HuH-7.5 (cell line): ENCODE data around the gene SP6.

ENCODE experiments used
- DNase-seq: peaks from one replicate; pipeline ENCODE4 v3.0.0; 2011; ENCODE audit warnings: low spot score

SP6 gene

DNA sequence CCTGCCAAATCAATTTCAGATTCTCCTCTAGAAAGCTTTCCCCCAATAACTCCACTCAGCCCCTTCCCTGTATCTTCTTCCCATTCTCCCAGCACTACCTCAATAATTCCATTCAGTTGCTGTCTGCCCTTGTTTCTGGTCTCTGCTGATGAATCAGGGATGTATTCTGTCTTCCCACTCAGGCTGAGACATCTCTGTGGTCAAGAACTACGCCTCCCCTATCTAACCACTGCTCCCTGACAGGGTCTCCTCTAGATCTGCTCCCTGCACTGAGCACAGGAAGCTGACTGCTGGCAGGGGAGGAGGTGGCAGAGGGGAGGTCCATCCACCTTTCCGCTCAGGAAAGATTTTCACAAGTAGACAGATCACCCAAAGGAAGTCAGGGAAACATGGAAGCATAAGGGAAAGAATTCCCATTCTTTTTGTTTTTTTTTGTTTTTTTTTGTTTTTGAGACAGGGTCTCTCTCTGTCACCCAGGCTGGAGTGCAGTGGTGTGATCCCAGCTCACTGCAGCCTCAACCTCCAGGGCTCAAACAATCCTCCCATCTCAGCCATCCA is 28.1 kb upstream of the SP6 start:
- DNase-seq, result no peak

DNA sequence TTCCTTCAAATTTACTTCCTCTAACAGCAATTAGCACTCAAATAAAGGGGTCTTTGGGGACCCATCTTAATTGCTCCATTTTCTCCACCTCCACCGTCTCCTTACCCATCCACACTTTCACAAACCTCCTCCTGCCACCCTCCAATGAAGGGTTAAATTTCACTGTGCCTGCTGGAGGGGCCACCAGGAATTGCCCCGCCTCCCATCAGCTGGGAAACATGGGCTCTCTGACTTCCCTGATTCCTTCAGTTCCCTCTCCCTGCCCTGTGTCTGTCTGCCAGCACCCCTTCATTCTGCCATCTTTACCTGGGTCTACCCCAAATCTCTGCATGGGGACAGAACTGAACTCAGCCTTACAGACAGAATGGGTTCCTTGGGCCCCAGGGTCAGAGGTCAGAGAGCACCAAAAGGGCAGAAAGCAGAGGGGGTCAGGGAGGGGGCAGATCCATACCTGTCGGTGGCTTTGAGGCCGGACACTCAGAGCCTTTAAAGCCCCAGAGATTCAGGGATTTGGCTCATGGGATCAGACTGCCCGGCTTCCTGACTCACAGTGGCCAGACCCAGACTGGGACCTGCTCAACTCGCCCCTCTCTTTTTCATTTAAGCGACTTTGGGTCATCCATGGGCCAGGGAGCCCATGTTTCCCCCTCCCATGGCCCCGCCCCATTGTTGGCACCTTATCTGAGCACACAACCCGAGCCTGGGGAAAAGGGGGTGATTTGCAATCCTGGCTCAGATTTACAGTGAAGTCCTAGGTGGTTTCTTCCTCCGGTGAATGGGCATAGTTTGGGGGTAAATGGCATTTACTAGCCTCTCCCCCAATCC is 27.5 kb upstream of the SP6 start:
- no peak for DNase-seq

DNA sequence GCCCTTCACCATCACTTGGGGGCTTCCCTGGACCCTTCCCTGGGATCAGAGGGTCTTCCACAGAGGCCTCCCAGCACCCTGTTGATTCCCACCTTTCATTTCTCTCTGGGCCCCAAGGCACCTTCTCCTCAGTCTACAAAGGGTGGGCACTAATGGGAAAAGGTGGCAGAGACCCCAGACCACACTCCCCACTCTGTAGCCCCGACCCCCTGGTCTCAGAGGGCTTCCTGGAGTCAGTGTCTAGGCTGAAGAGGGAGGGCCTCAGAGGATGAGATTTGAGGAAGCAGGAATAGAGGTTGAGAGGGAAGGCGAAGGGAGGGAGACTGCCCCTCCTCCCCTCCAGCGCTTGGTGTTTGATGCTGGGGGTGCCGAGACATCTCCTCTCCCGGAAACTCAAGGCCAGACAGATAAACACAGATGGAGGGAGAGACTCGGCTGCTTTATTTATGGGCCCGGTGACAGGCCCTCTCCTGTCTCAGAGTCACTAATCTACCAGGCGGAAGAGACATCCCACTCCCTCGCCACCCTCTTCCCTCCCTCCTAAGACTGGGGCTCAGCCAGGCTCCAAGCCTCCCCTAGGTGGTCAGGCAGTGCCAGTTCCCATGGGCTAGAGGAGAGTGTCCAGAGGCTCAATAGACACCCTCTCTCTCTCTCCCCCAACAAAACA is 26.5 kb upstream of the SP6 start:
- DNase-seq, result no peak

DNA sequence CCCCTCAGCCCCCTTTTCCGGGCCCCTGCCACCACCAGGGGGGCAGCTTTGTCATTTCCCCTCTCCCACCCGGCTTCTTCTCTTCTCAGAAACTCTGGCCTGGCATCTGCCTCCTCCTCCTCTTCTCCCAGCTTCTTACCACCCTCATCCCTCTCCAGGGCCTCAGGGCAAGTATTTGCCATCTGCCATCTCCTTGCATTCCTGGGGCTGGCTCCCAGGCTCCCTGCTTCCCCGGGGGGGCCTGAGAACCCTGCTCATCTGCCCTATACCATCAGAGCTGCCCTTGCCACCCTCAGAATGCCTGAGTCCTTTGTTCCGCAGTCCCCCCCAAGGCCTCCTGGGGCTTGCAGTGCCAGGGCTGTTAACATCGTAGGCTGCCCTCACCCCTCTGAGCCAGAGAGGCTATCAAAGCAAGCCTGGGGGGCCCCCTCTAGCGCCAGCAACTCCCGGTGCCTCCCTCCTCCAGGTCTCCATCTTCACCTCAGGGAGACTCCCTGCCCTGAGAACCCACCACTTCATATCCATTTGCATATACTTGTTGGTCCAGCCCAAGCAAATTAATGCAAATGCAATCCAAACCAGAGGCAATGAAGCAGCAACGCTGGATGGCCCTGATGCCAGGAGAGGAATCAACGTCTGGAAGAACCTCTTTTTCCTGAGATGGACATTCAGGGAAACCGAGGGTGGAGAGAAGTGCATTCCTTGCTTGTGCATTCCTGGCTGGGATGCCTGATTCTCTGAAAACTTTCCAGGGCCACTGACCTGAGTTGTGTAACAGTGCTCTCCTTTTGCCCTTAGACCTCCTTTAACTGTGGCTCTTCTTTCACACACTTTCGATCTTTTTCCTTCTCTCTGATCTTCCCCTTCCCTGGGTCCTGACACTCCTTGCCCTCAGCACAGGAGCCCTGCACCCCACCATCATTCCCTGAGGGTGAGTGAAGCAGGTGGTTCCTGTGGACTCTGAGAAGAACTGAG is 24.3 kb upstream of the SP6 start:
- DNase-seq, result no peak

DNA sequence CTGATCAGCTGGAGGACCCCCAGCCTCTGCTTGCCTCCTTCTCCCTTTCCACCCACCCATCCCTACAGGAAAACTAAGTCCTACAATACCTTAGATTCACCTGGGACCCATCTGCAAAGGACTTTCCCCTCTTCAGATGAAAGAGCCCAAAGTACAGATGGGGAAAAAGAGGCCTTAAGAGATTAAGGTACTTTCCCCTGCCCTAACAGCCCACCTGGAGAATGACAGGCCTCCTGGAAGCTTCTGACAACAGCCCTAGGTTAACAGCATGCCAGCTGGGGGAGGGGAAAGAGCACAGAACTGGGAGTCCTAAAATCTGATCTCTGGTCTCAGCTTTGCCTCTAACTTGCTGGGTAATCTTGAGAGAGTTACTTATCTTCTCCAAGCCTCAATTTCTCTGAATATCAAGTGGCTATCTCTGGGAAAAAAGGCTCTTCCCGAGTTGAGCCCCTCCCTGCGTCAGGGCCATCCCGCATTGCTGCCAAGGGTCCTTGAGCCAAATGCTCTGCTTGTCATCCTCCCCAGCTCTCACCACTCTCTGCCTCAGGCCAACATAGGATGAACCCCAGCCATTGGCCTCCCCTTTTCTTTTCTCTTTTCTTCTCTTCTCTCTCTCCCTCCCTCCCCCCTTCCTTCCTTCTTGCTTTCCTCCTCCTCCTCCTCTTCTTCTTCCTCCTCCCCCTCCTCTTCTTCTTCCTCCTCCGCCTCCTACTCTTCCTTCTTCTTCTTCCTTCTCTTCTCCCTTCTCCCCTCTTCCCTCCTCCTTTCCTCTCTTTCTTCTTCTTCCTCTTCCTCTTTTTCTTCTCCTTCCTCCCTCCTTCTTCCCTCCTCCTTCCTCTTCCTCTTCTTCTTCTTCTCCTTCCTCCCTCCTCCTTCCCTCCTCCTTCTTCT is 22.5 kb upstream of the SP6 start:
- no peak for DNase-seq

DNA sequence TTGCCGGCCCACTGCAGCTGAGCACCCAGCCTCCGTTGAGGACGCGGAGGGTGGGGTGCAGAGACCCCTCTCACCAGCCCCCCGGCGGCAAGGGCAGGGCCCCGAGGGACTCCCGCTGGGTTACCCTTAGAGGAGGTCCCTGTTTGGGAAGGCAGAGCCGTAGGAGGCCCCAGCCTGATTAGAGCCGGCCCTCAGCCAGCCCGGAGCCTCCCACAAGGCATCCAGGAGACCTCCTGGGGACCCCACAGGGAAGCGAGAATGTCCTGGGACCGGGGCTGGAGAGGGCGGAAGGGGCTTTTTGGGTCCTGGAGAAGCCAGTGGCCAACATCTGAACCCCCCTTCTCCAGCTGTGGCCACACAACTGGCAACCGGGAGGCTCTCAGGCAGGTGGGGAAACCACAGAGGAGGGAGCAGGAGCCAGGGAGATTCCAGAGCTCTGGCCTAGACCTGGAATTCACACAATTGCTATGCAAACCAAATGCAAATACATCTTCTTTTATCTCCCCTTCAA is 21.7 kb upstream of the SP6 start:
- DNase-seq, result no peak

DNA sequence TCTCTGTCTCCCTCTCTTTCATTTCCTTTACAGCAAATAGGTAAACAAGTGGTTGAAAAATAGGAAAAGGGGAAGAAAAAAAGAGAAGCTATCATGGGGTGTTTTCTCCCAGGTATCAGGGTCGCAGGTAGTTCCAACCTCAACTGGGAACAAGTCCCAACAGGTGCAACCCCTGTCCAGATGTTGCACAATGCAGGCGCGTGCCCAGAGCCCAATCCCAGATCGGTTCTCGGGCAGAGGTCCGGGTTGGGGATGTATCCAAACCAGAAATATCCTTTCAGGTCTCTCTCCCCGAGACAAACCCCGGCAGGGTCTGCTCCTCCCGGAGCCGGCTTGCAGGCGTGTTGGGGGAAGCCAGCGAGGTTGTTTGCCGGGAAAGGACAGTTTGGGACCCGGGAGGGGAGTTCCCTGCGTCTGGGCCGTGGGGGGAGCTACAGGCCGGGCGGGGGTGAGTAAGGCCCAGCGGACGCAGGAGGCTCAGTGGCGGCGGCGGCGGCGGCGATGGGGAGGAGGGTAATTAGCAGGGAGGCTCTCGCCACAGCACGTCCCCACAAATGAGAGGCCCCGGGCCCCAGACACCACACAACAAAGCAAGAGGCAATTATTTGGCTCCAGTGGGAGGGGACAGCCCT is 21.2 kb upstream of the SP6 start:
- DNase-seq, result no peak

DNA sequence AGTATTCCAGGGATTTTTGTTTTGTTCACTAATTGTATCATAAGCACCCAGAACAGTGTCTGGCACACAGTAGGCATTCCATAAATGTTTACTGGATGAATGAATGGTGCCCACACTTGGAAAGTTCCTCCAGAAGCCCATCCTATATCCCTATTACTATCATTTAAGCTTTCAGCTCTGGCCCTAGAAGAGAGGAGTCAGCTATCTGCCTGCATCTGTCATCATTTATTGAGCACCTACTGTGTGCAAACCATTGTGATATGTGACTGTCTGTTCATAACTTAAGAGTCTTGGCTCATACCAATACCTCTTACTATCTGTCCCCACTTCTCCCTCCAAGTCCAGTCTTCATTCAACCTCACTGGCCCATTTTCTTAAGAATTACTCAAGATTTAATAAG is 20.1 kb upstream of the SP6 start:
- no peak for DNase-seq

DNA sequence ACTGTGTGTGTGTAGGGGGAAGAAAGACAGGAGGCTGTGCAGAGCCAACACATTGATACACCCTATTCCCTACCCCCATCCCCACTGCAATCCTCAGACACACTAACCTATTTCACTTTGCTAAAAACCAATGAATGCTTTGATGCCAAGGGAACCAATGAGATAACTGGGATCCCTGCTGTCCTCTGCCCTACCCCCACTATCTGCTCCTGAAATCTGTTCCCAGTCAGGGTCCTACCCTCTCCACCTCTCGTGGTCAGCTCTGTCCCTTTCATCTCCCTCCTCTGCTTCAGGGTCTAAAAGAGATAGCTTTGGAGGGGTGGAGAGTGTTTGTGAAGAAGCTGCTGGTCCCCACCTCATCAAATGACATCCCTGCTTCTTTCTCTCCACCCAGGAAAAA is 19.1 kb upstream of the SP6 start:
- no peak for DNase-seq

DNA sequence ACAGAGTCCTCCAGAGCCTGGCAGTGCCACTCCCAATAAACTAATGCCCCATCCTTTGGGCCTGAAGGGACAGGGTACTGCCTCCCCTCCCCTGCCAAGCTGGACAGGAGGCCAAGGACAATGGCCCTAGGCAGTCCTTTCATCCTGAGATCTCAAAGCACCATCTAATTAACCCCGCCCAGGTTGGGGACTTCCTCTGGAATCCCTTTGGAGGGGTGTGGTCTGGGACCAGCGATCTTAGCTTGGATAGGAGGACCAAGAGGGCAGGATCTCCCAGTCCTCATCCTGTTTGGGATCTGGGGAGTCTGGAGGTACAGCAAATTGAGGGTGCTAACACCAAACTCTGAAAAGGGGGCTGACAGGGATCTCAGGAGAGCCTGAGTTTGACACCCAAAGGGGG is 18.2 kb upstream of the SP6 start:
- no peak for DNase-seq

DNA sequence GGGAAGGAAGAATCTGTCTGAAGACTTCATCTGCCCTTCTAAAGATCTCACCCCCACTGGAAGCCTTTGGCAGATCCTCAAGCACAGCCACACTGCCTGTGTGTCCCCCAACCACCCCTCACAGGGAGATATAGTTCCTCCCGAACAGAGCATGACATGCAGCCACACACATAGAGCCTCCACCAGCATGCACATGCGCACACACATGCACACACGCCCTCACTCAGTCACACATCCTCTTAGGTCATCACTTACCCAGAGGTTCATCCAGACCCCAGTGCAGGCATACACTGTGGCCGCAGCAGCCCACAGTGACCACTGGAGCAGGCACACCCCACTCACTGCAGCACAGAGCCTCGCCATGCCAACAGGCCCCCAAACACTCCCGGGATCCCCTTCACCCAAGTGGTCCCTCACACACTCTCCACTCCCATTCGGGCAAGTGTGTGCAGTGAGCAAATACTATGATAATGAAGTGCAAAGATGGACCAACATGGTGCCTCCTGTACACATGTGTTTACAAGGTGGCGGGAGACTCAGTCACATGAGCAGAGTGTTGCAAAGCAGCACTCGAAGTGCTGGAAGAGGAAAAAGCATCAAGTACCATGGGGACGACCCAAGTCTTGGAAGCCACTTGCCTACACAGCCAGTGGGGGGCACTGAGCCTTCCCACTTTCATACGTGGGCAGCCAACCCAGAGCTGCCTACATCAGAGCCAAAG is 17.0 kb upstream of the SP6 start:
- DNase-seq, result no peak

DNA sequence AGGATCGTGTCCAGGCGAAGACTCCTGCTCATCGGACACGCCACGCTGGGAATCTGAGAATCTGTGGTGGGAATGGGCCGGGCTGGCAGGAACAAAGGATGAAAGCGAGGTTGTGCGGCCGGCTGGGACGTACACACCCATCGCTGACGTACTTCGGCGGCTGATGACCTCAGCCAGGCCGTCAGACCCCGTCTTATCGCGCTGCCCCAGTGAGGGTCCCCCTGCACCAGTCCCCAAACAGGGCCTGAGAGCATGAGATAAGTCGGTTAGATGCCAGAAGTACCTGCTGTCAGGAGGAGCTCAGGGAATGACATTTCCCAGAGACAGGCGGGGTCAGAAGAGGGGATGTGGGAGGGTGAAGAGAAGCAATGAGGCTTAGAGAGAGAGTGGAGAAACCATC is 16.0 kb upstream of the SP6 start:
- DNase-seq, result no peak

DNA sequence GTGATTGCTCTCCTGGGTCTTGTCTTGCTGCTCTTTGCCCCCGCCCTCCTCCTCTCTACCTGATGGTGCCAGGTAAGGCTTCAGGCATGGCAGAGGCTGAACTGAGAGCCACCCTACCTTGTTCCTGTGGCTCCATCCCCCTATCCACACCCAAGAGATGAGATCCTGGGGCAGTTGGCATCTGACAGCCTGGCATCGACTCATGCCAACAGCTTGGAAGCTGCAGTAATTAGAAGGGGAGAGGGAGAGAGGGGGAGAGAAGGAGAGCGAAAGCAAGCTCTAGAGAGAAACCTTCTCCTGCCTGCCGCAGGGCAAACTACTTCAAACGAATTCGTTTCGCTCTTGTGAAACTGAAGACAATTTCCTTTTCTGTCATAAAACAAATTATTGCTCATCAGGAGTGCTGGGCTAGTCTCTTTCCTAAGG is 13.8 kb upstream of the SP6 start:
- no peak for DNase-seq

DNA sequence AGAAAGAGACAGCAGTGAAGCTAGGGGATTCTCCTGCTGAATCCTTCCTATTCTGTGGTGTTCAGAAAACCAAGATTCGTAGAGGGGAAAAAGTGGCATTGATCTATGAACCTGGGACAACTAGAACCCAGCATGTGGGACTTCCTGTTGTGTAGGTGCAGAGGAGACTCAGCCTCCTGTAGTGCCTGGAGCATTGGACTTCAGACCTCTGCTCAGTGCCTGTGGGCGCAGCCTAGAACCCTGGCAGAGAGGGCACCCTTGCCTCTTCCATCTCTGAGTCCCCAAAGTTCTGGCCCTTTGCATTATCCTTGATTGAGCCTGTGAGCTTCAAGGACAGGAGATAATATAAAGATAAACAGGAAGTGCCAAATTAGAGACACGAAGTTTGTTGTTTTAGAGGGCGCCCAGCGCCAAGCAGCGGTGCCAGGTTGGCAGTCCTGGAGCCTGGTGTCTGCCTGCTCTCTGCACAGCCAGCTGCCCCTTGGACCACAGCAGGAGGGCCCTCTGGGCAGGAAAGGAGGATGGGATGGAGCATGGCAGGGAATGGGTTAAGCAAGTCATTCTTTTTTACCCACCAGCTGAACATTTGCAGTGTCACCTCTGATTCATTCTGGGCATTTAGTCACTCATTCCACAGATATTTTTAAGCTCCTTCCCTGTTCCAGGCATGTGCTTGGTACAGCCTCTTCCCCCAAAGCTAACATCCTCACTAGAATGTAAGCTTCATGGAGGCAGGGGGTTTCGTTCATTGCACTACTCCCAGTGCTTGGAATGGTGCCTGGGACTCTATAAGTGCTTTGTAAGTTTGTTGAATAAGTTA is 11.9 kb upstream of the SP6 start:
- DNase-seq, result no peak

DNA sequence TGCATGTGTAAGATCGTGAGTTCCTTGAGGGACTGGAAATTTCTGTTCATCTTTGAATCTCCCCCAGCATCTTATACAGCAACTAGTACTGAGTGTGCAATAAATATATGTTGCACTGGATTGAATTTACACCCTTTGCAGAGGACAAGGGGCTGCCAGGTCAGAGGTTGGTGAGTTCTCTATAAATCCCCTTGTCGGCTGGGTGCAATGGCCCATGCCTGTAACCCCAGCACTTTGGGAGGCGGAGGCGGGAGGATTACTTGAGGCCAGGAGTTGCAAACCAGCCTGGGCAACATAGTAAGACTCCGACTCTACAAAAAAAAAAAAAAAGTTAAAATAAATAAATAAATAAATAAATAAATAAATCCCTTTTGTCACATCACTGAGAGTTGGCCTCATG is 9.4 kb upstream of the SP6 start:
- DNase-seq, result no peak

DNA sequence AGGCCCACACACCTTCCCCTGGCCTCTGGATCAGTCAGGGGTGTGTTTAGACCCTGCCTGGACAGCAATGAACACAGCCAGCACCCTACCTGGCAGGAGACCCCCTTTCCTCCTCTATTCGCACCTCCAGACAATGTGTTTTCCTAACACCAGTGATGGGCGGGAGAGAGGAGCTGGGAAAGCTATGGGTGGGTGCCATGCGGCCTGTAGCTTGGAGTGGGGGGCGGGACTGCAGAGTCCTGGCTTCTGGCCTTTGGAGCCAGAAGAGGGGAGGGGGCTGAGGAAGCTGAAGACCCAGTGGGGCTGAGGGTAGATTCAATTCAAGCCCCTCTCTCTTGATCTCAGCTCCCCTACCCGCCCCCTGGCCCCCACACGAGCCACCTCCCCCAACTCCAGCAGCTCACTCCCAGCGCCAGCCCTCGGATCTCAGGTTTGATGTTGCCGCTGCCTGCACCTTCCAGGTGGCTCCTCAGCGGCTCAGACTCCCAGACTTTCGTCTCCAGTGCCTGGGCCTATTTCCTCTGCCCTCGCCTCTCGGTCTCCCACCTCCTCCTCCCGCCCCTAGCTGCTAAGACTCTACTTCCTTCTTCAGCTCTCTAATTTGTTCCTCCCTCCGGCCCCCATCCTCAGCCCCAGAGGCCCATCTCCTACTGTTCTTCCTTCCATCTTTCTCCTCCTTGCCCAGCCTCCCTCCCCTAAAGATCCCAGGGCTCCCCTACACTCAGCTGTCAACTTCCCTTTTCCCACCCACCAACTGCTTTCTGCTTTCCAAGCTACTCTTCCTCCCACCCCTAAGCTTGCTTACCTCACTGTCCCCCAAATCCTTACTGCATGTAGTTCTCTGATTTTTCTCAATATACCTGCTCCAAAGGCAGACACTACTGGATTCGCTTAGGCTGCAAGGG is 6.8 kb upstream of the SP6 start:
- DNase-seq, result no peak

DNA sequence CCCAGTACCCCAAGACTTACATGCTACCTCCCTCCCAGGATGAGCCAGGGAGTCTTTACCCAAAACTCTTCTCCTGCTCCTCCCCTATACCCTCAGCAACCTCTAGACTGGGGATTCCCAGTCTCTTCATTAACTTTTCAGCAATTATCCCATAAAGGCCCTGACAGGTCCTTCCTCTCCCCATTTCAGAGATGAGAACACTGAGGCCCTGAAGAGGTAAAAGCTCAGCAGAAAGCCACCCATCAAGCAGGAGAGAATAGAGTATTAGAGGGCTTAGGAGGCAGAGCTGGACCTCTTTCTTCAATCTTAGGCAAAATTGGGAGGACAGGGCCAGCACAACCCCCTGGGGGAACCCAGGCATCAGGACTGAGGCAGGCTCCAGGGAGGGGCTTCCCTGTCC is 5.9 kb upstream of the SP6 start:
- DNase-seq, result no peak

DNA sequence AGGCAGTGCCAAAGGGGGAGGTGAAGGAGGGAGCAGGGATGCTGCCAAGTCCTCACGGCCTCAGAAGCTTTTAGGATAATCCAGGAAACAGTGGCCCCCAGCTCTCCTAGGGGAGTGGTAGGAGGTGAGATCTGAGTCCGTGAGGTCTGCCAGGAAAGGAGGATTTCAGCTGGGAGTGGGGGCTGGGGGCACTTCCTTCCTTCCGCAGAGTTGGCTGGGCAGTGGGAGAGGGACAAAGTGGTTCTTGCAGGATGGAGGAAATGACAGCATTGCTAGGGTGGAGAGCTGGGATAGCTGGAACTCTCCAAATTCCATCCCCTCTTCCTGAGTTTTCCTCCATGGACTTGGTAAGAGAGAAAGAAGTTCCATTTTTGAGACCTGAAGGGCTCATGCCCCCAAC is 4.8 kb upstream of the SP6 start:
- no peak for DNase-seq
